Measurements from ENCODE around the gene TNRC18. TPM values are rescaled to one million over a fixed set of nuclear protein-coding genes. Genes with fewer than 3 reads are reported as not detected.

The TNRC18 gene
- polyA plus RNA-seq, 1 donor from 2014 or later, result 23.6 TPM

- no peak overlapping the region for H3K9ac ChIP-seq (ENCODE audit: low read length)
- TF ChIP-seq REST (IDR thresholded peaks at IDR 0.05; ENCODE audit: borderline replicate concordance) (no peak), TAF1 (IDR thresholded peaks at IDR 0.05; ENCODE audit: low read depth) (no peak), CTCF (IDR thresholded peaks at IDR 0.05; ENCODE audit: poor library complexity, severe bottlenecking) (no peak), SMC3 (conservative IDR thresholded peaks at IDR 0.05; ENCODE audit: poor library complexity) (no peak), MXI1 (conservative IDR thresholded peaks at IDR 0.05; ENCODE audit: poor library complexity, severe bottlenecking) (no peak), EZH2 (IDR thresholded peaks at IDR 0.05; ENCODE audit: borderline replicate concordance, insufficient read depth, low read length, poor library complexity, severe bottlenecking) (no peak), POLR2AphosphoS5 (IDR thresholded peaks at IDR 0.05) (no peak), EP300 (conservative IDR thresholded peaks at IDR 0.05; ENCODE audit: poor library complexity, severe bottlenecking) (no peak), RAD21 (conservative IDR thresholded peaks at IDR 0.05) (no peak)
- no peak overlapping the region for H3K27ac ChIP-seq (ENCODE audit: low read length)
- H3K9me3 ChIP-seq (ENCODE audit: low read length), result no peaks in the 10 kb centered on the region
- no peaks in the 10 kb centered on the region for H3K9me2 ChIP-seq (ENCODE audit: insufficient read depth, low read length)
- peaks cover 4% of the 10 kb centered on the region for H4K20me1 ChIP-seq (ENCODE audit: insufficient read depth)
- no peak overlapping the region for H2AFZ ChIP-seq (ENCODE audit: low read depth, low read length)
- no peak overlapping the region for H3K4me3 ChIP-seq (ENCODE audit: low read length)
- H3K4me2 ChIP-seq (ENCODE audit: low read length), result no peak overlapping the region
- H3F3A ChIP-seq (ENCODE audit: insufficient read depth, low read length, poor library complexity, severe bottlenecking), result no peaks in the 10 kb centered on the region
- no peaks in the 10 kb centered on the region for H3K27me3 ChIP-seq (ENCODE audit: insufficient read depth, low read depth, low read length)
- H3K36me3 ChIP-seq (ENCODE audit: insufficient read depth, low read length), result peaks cover 18% of the 10 kb centered on the region
- peaks cover 19% of the 10 kb centered on the region for H3K79me2 ChIP-seq (replicated peaks; ENCODE audit: insufficient read depth, low read length)
These were observed 78.0 kb downstream of the TNRC18 start for GRCh38 chr7:5345671-5346070.

- Histone ChIP-seq H3K27me3 (ENCODE audit: insufficient read depth, low read depth, low read length) (no peaks in the 10 kb centered on the region), H3K9me3 (ENCODE audit: low read length) (no peaks in the 10 kb centered on the region), H3K4me2 (ENCODE audit: low read length) (no peak overlapping the region), H3K36me3 (ENCODE audit: insufficient read depth, low read length) (peaks cover 18% of the 10 kb centered on the region), H3K4me3 (ENCODE audit: low read length) (no peak overlapping the region), H3K9ac (ENCODE audit: low read length) (no peak overlapping the region), H3F3A (ENCODE audit: insufficient read depth, low read length, poor library complexity, severe bottlenecking) (no peaks in the 10 kb centered on the region), H2AFZ (ENCODE audit: low read depth, low read length) (no peak overlapping the region), H3K27ac (ENCODE audit: low read length) (no peak overlapping the region), H3K79me2 (replicated peaks; ENCODE audit: insufficient read depth, low read length) (peaks cover 14% of the 10 kb centered on the region), H4K20me1 (ENCODE audit: insufficient read depth) (peaks cover 4% of the 10 kb centered on the region), H3K9me2 (ENCODE audit: insufficient read depth, low read length) (no peaks in the 10 kb centered on the region)
- TF ChIP-seq EZH2 (IDR thresholded peaks at IDR 0.05; ENCODE audit: borderline replicate concordance, insufficient read depth, low read length, poor library complexity, severe bottlenecking) (no peak), POLR2AphosphoS5 (IDR thresholded peaks at IDR 0.05) (no peak)
These were observed 78.5 kb downstream of the TNRC18 start for GRCh38 chr7:5345171-5345570.

GRCh38 chr7:5344342-5344741 is 79.3 kb downstream of the TNRC18 start:
- Histone ChIP-seq H3K36me3 (ENCODE audit: insufficient read depth, low read length) (peaks cover 18% of the 10 kb centered on the region), H3K4me2 (ENCODE audit: low read length) (no peak overlapping the region)

More at GRCh38 chr7:5344342-5344741, 79.3 kb downstream of the TNRC18 start:
- H3K79me2 ChIP-seq (replicated peaks; ENCODE audit: insufficient read depth, low read length), result peaks cover 6% of the 10 kb centered on the region
- no peak overlapping the region for H3K9ac ChIP-seq (ENCODE audit: low read length)
- no peak overlapping the region for H3K27ac ChIP-seq (ENCODE audit: low read length)
- no peaks in the 10 kb centered on the region for H3F3A ChIP-seq (ENCODE audit: insufficient read depth, low read length, poor library complexity, severe bottlenecking)
- H4K20me1 ChIP-seq (ENCODE audit: insufficient read depth), result peaks cover 1% of the 10 kb centered on the region
- no peaks in the 10 kb centered on the region for H3K9me2 ChIP-seq (ENCODE audit: insufficient read depth, low read length)
- no peaks in the 10 kb centered on the region for H3K27me3 ChIP-seq (ENCODE audit: insufficient read depth, low read depth, low read length)
- H3K9me3 ChIP-seq (ENCODE audit: low read length), result no peaks in the 10 kb centered on the region
- H2AFZ ChIP-seq (ENCODE audit: low read depth, low read length), result no peak overlapping the region
- H3K4me3 ChIP-seq (ENCODE audit: low read length), result no peak overlapping the region
- no peak for TF ChIP-seq SMC3 (conservative IDR thresholded peaks at IDR 0.05; ENCODE audit: poor library complexity)
- no peak for TF ChIP-seq EZH2 (IDR thresholded peaks at IDR 0.05; ENCODE audit: borderline replicate concordance, insufficient read depth, low read length, poor library complexity, severe bottlenecking)
- TF ChIP-seq TAF1 (IDR thresholded peaks at IDR 0.05; ENCODE audit: low read depth), result no peak
- no peak for TF ChIP-seq EP300 (conservative IDR thresholded peaks at IDR 0.05; ENCODE audit: poor library complexity, severe bottlenecking)
- no peak for TF ChIP-seq POLR2AphosphoS5 (IDR thresholded peaks at IDR 0.05)
- no peak for TF ChIP-seq RAD21 (conservative IDR thresholded peaks at IDR 0.05)
- no peak for TF ChIP-seq CTCF (IDR thresholded peaks at IDR 0.05; ENCODE audit: poor library complexity, severe bottlenecking)
- TF ChIP-seq MXI1 (conservative IDR thresholded peaks at IDR 0.05; ENCODE audit: poor library complexity, severe bottlenecking), result no peak
- no peak for TF ChIP-seq REST (IDR thresholded peaks at IDR 0.05; ENCODE audit: borderline replicate concordance)
